Caco-2 (cell line): ENCODE measurements around the gene PAPPA. TPM values are rescaled to one million over a fixed set of nuclear protein-coding genes. Genes with fewer than 3 reads are reported as not detected.

ENCODE experiments used
- BruUV-seq: library from RNA; stranded (reverse); fragments of 400-500 nt; replicated peaks from 2 replicates; lab custom pipeline; 2021; lab: Mats Ljungman, UMichigan
- CTCF ChIA-PET: fragments of 300-600 bp; sonication (Branson Sonifier 250); formaldehyde crosslinking; loops from one replicate; lab custom pipeline; 2022; ENCODE audit warnings: antibody characterized with exemption; lab: Charles Lee
- POLR2A ChIA-PET: fragments of 300-600 bp; sonication (Branson Sonifier 250); formaldehyde crosslinking; loops from one replicate; lab custom pipeline; 2022; ENCODE audit warnings: antibody characterized with exemption; lab: Charles Lee
- DNase-seq, 2 experiments: peaks; one replicate each; pipeline versions ENCODE4 v3.0.0 to v3.0.0-alpha.2; 2020 to 2022
- H3K27me3 ChIP-seq: replicated peaks from 2 replicates; pipeline ENCODE4 v1.6.0; 2011; ENCODE audit warnings: low read length; ENCODE audit not compliant: control insufficient read depth, insufficient read depth
- H3K36me3 ChIP-seq: 2 replicates; pipeline ENCODE4 v1.5.1; 2011; ENCODE audit warnings: low read length; ENCODE audit not compliant: control insufficient read depth, insufficient read depth
- H3K4me1 ChIP-seq: fragments of 250-450 bp; sonication (Bioruptor Pico); 2 replicates; pipeline ENCODE4 v1.5.1; 2020; ENCODE audit warnings: mild to moderate bottlenecking
- H3K4me3 ChIP-seq: 2 replicates; pipeline ENCODE4 v1.5.1; 2011; ENCODE audit warnings: low read depth, mild to moderate bottlenecking, control low read depth, low read length
- H3K9me3 ChIP-seq: fragments of 250-450 bp; sonication (Bioruptor Pico); 2 replicates; pipeline ENCODE4 v1.5.1; 2020; ENCODE audit warnings: mild to moderate bottlenecking, moderate library complexity
- H3K27ac Mint-ChIP-seq: one replicate; pipeline ENCODE4 v1.8.0; 2022; ENCODE audit warnings: mixed read lengths; ENCODE audit not compliant: unreplicated experiment
- H3K27me3 Mint-ChIP-seq: one replicate; pipeline ENCODE4 v1.8.0; 2022; ENCODE audit warnings: mixed read lengths; ENCODE audit not compliant: insufficient read depth, unreplicated experiment
- H3K36me3 Mint-ChIP-seq: one replicate; pipeline ENCODE4 v1.8.0; 2022; ENCODE audit warnings: mild to moderate bottlenecking, mixed read lengths; ENCODE audit not compliant: insufficient read depth, unreplicated experiment
- H3K4me1 Mint-ChIP-seq: one replicate; pipeline ENCODE4 v1.8.0; 2022; ENCODE audit warnings: low read depth, mixed read lengths; ENCODE audit not compliant: unreplicated experiment
- H3K4me3 Mint-ChIP-seq: one replicate; pipeline ENCODE4 v1.8.0; 2022; ENCODE audit warnings: mild to moderate bottlenecking, moderate library complexity, mixed read lengths; ENCODE audit not compliant: unreplicated experiment
- H3K9me3 Mint-ChIP-seq: one replicate; pipeline ENCODE4 v1.8.0; 2022; ENCODE audit warnings: mixed read lengths; ENCODE audit not compliant: unreplicated experiment
- CTCF ChIP-seq, 2 experiments: fragments of 200-600 bp in 1 of 2; IDR thresholded peaks; 1 replicate in 1 of 2; 2 replicates in 1 of 2; pipeline versions ENCODE4 v1.5.1 to v1.8.0; 2011 to 2022; ENCODE audit warnings: antibody characterized with exemption in 1 of 2, control low read depth in 1 of 2, inconsistent platforms in 1 of 2, low read depth in 1 of 2, low read length in 1 of 2, mild to moderate bottlenecking in 1 of 2, moderate library complexity in 1 of 2; ENCODE audit not compliant: insufficient read depth in 1 of 2, severe bottlenecking in 1 of 2, unreplicated experiment in 1 of 2
- intact Hi-C: fragments of 100-400 bp; cut with micrococcal nuclease; formaldehyde crosslinking; loops from one replicate; pipeline ENCODE4 v1.10.0; 2022; ENCODE audit not compliant: unreplicated experiment
- total RNA-seq: library from RNA; stranded (reverse); gene quantifications from 2 replicates; pipeline ENCODE4 v1.2.3, GENCODE V29; 2022

Gene PAPPA
- total RNA-seq, 1 experiment from 2014 or later: not detected

- no peaks in the 10 kb centered on the region for H3K36me3 Mint-ChIP-seq
- no peak overlapping the region for H3K27ac Mint-ChIP-seq
- Histone ChIP-seq H3K9me3 (no peaks in the 10 kb centered on the region), H3K4me1 (no peaks in the 10 kb centered on the region), H3K4me3 (no peak overlapping the region), H3K36me3 (no peaks in the 10 kb centered on the region), H3K27me3 (no peaks in the 10 kb centered on the region)
- no peaks in the 10 kb centered on the region for H3K9me3 Mint-ChIP-seq
- H3K4me3 Mint-ChIP-seq: no peak overlapping the region
- CTCF ChIA-PET: no interaction called here
- no peaks in the 10 kb centered on the region for H3K4me1 Mint-ChIP-seq
- DNase-seq: no peak
- BruUV-seq: no TSS peak
- no peak for TF ChIP-seq CTCF (IDR thresholded peaks at IDR 0.05; ENCODE audit: insufficient read depth in 1 of 2, low read depth in 1 of 2, low read length in 1 of 2, severe bottlenecking in 1 of 2, unreplicated experiment in 1 of 2)
- intact Hi-C loops: no loop called here
- POLR2A ChIA-PET: no interaction called here
- no peaks in the 10 kb centered on the region for H3K27me3 Mint-ChIP-seq
These were observed 249.6 kb downstream of the PAPPA start for GRCh38 chr9:116403171-116403570.

- H3K27me3 Mint-ChIP-seq: no peaks in the 10 kb centered on the region
- CTCF ChIA-PET: no interaction called here
- BruUV-seq: no TSS peak
These were observed 250.6 kb downstream of the PAPPA start for GRCh38 chr9:116404228-116404627.

GRCh38 chr9:116405321-116405720 lies 251.7 kb downstream of the PAPPA start:
- Mint-ChIP-seq H3K36me3 (no peaks in the 10 kb centered on the region), H3K4me3 (no peak overlapping the region), H3K9me3 (no peaks in the 10 kb centered on the region), H3K27ac (no peak overlapping the region), H3K4me1 (no peaks in the 10 kb centered on the region), H3K27me3 (no peaks in the 10 kb centered on the region)
- CTCF ChIA-PET: no interaction called here
- BruUV-seq: no TSS peak
- Histone ChIP-seq H3K36me3 (no peaks in the 10 kb centered on the region), H3K9me3 (no peaks in the 10 kb centered on the region), H3K4me3 (no peak overlapping the region), H3K4me1 (no peaks in the 10 kb centered on the region), H3K27me3 (no peaks in the 10 kb centered on the region)
- no peak for TF ChIP-seq CTCF (IDR thresholded peaks at IDR 0.05; ENCODE audit: insufficient read depth in 1 of 2, low read depth in 1 of 2, low read length in 1 of 2, severe bottlenecking in 1 of 2, unreplicated experiment in 1 of 2)
- POLR2A ChIA-PET: no interaction called here
- no peak for DNase-seq
- intact Hi-C loops: no loop called here

More at GRCh38 chr9:116404228-116404627, 250.6 kb downstream of the PAPPA start:
- H3K27ac Mint-ChIP-seq: no peak overlapping the region
- H3K4me1 Mint-ChIP-seq: no peaks in the 10 kb centered on the region
- H3K4me1 ChIP-seq: no peaks in the 10 kb centered on the region
- H3K9me3 ChIP-seq: no peaks in the 10 kb centered on the region
- DNase-seq: no peak
- POLR2A ChIA-PET: no interaction called here
- no peak overlapping the region for H3K4me3 ChIP-seq
- no peaks in the 10 kb centered on the region for H3K36me3 Mint-ChIP-seq
- H3K9me3 Mint-ChIP-seq: no peaks in the 10 kb centered on the region
- TF ChIP-seq CTCF (IDR thresholded peaks at IDR 0.05; ENCODE audit: insufficient read depth in 1 of 2, low read depth in 1 of 2, low read length in 1 of 2, severe bottlenecking in 1 of 2, unreplicated experiment in 1 of 2): no peak
- no peaks in the 10 kb centered on the region for H3K27me3 ChIP-seq
- H3K36me3 ChIP-seq: no peaks in the 10 kb centered on the region
- H3K4me3 Mint-ChIP-seq: no peak overlapping the region
- intact Hi-C loops: no loop called here
